ENCODE measurements around the gene GALNT2. TPM values are rescaled to one million over a fixed set of nuclear protein-coding genes. Genes with fewer than 3 reads are reported as not detected.

Gene GALNT2
- 59.7 and 62.4 TPM in 2 replicates for total RNA-seq

GRCh38 chr1:230066466-230067404, at the start of gene GALNT2:
Gene GALNT2, plus strand, starts transcription at chr1:230067238. Its CDS starts 43 bp downstream, at chr1:230067281.

